Measurements from ENCODE around the gene CYP20A1.
"Not testable (repeated sequence)": the region's sequence is repeated elsewhere in the genome, so short reads cannot be mapped to it uniquely, and the experiment has no call there.

CYP20A1 gene

DNA sequence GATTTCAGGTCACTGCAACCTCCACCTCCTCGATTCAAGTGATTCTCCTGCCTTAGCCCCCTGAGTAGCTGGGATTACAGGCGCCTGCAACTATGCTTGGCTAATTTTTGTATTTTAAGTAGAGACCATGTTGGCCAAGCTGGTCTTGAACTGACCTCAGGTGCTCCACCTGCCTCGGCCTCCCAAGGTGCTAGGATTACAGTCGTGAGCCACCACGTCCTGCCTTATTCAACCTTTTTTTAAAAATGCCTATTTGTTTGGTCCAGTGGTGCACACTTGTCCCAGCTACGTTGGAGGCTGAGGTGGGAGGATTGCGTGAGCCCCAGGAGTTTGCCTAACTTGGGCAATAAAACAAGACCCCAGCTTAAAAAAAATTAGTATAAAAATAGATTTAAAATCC, 43.3 kb downstream of the CYP20A1 start:
- DNase-seq (ENCODE audit: low spot score), result no peak

DNA sequence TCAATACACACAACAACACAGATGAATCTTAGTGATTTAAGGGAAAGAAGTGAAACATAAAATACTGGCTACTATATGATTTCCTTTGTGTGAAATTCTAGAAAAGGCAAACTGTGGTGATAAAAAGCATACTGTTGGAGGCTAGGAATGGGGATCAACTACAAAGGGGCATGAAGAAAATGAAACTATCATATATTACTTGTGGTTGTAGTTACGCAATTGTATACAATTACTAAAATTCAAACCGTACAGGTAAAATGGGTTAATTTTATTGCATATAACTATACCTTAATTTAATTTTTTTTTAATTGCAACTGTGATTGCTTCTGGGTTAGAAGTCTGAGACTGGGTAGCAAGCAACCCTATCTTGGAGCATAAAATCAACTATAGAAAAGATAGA, 47.7 kb downstream of the CYP20A1 start:
- no peak for DNase-seq (ENCODE audit: low spot score)

DNA sequence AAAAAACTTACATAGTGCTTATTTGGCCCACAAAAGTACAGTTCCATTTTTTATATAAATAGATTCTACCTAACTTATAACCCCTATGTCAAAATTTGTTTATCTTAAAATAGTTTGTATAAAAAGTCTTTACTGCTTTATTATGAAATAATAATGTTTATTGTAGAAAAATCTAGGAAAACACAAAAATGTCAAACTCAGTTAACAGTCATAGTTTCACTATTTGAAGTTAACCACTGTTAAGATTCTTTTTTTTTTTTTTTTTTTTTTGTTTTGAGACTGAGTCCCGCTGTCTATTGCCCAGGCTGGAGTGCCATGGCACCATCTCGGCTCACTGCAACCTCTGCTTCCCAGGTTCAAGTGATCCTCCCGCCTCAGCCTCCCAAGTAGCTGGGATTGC, 62.8 kb downstream of the CYP20A1 start:
- no peak for DNase-seq (ENCODE audit: low spot score)

DNA sequence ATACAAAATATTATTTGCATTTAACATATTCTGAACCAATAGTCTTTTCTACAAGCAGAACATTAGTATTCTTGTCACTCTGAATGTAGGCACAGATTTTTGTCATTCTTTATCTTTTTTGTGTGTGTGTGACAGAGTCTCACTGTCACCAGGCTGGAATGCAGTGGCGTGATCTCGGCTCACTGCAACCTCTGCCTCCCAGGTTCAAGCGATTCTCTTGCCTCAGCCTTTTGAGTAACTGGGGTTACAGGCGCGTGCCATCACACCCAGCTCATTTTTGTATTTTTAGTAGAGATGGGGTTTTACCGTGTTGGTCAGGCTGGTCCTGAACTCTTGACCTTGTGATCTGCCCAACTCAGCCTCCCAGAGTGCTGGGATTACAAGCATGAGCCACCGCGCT, 63.8 kb downstream of the CYP20A1 start:
- DNase-seq (ENCODE audit: low spot score), result not testable (repeated sequence)

DNA sequence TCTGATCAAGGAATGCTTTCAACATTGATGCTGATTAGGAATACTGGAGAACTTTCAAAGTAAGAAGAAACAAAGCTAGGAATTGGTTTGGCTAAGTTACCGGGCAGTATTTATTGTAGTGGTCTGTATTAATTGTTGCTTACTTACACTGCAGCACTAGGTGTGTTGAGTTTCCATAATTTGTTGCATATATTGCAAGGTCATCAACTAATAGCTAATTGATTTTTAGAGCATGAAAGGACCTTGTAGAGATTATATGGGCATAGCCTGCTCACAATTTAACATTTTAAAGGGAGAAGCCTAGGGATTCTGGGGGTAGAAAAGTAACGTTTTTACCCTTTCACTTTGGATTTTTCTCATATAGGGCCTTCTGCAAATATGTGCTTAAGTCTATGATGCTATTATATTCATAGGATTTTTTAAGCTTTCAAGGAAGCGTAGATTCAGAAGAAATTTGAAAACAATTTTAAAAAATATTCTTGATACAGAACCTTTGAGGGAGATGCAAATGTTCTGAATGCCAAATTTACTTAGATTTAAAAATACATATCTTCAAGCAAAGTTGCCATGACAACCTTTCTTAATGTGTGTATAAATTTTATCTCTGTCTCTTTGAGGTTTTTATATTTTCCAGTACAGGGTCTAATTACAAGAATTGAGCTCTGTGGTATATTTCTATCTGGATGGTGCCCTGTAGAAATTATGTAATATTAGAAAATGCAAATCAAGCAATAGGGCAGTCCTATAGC, 72.0 kb downstream of the CYP20A1 start:
- DNase-seq (ENCODE audit: low spot score), result no peak

DNA sequence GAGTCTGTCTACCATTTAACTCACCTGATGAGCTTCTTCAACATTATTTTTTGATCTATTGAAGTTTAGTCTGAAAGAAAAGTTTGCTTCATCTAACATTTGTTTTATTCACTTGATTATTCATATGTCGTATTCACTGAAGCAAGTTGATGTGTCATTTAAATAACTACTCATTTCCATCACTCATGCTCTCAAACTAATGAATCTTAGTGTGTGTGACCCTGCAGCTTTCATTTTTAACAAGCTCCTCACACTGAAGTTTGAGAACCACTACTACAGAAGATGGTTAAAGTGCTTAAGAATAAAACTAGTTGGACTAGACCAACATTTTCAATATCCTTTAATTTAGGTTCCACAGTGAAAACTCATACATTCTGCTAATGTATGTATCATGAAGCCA, 87.5 kb downstream of the CYP20A1 start:
- peak; percentile 48 for DNase-seq (ENCODE audit: low spot score)

DNA sequence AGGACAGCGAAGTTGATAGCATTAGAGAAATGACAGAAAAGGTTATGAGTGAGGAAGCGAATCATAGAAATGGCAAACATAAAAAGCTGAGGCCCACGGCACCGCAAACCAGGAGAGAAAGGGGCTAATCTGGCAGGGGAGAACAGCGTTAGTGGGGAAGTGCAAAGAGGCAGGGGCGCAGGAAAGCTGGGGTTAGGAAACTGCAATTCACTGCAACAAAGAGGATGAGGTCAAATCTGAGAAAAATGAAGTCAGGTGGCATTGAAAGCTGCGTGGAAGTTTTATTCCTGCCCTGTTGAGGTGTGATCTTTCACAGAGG, 88.7 kb downstream of the CYP20A1 start:
- DNase-seq (ENCODE audit: low spot score), result no peak

DNA sequence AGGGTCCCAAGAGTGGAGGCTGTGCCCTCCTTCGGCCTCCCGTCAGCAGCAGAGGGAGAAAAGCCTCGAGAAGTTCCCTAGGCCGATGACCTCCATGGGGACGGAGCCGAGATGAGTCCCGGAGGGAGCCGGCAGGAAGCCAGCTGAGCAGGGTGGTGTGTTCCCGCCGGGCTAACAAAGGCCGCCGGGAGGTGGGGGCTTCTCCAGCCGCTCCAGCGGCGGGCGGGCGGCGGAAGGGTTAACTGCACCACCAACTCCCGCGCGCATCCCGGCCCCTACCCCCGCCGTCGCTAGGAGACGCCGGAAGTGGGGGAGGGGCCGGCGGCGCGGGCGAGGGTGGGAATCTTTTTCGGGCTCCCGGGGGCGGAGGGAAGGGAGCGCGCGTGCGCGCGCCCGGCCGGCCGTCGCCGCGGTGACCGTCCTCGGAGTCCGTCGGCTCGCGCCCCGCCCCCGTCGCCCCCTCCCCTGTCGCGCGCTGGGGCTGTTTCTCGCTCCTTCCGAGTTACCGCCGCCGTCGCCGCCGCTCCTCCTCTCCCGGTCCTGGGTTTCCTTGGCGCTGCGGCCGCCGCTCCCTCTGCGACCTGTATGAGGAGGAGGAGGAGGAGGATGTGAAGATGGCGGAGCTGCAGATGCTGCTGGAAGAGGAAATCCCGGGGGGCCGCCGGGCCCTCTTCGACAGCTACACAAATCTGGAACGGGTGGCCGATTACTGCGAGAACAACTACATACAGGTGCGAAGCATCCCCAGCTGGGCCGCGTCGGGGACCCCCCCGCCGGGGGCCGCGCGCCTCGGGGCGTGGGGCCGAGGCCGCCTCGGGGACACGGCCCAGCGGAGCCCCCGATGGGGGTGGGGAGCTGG, 89.3 kb downstream of the CYP20A1 start, which contains the start of gene ABI2:
ABI2 (plus strand) TSS at position 494 of the 859 bp plus-strand sequence; CDS start at position 615, 121 bp downstream.
- peak; percentile 73 for DNase-seq (ENCODE audit: low spot score)

DNA sequence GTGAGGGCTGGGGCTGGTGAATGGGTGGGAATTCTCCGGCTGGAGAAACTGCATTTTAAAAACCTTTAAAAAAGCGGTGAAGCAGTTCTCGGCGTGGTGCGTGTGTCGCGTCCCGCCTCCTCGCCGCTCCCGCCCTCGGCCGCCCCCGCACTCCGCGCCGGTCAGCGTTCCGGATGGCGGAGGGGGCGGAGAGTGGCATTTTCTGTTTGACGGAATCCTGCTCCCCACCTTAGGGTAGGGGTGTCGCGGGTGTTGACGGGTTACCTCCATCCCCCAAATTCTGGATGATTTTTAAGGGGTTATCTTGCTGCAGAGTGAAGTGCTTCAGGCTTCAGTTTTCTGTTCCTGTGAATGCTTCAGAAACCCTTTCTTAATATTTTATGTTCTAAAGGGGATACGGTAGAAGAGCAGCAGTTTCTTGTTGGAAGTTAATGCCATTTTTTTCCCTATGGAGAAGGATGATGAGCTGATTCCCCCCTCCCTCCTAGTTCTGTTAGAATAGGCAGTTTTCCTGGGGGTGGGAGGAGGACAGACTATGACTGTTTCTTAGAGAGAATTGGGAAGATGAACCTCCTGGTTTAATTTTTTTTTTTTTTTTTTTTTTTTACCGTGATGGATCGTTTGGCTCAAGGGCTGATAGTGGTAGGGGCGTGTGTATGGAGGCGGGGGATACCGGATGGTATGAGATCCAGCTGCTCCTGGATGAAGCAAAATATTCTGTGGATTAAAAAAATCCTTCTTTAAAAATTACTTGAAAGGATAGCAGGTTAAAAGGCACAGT, 90.1 kb downstream of the CYP20A1 start:
- DNase-seq (ENCODE audit: low spot score), result peak; percentile 41

DNA sequence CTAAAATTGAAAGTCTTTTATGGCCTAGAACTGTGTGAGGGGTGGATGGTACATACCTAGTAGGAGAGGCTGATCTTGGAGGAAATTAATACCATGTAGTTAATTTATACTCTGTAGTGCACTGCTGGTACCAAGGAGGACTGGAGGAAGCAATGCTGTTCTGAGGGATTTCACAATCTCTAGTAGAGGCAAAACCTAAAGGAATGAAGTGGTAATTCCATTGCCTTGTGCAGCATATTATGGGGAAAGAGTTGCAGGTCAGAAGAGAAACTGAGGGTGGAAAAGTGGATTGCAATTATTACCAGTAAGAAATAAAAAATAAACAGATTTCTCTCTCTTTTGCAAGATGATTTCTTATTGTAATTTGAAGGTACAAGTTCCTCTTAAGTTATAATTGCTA, 91.6 kb downstream of the CYP20A1 start:
- DNase-seq (ENCODE audit: low spot score), result no peak

DNA sequence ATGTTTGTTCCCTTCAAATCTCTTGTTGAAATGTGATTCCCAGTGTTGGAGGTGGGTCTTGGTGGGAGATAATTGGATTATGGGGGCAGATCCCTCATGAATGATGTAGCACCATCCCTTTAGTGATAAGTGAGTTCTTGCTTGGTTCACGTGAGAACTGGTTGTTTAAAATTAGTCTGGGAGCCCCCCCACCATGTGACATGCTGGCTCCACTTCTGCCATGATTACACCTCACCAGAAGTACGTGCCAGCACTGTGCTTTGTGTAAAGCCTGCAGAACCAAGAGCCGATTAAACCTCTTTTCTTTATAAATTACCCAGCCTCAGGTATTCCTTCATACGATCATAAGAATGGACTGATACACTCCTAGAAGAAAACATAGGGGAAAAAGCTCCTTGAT, 99.5 kb downstream of the CYP20A1 start:
- DNase-seq (ENCODE audit: low spot score), result no peak

DNA sequence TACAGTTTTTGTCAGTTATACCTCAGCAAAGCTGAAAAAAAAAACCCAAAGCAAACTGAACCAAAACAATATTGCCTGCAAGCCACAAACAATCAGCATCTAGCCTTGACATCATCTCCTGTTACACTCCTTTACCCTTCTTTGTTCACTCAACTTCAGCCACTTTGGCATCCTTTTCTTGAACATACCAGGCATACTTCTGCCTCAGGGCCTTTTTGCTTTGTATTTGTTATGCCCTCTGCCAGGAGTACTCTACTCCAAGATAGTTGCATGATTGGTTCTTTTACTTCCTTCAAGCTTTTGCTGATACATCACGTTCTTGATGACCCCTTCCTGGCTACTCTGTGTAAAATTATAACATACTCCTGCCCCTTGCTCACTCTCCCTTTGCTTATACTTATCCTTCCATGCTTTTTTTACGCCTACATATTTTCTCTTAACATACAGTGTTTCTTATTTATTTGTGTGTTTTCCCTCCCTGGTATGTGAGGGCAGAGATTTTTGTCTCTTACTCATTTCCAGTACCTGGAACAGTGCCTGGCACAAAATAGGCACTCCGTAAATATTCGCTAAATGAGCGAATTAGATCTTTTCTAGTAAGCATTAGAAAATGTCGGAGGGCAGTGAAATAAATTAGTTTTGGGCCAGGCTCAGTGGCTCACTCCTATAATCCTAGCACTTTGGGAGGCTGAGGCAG, 102.1 kb downstream of the CYP20A1 start:
- no peak for DNase-seq (ENCODE audit: low spot score)

DNA sequence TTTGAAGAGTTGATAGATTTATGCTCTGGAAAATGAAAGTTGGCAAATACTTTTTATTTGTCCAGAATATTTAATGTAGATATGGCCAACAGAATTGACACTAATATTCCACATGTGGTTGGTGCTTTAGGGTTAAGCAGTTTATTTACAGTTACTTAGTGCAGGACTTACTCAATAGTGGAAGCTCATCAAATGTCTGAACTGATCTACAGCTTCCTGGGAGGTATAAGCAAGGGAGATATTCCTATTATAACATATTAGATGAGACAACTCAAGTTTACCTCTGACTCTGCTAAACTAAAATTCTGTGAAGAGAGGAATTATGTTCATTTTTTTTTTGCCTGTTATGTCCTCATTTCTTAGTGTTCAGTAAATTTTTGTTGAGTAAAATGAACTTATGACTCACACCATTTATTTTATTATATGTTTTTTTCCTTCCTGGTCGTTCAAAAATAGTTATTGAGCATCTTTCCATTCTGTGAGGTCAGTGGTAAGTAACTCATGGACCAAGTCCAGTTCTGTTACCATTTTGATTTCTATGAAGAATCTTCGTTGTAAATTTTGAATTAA, 103.0 kb downstream of the CYP20A1 start:
- no peak for DNase-seq (ENCODE audit: low spot score)

DNA sequence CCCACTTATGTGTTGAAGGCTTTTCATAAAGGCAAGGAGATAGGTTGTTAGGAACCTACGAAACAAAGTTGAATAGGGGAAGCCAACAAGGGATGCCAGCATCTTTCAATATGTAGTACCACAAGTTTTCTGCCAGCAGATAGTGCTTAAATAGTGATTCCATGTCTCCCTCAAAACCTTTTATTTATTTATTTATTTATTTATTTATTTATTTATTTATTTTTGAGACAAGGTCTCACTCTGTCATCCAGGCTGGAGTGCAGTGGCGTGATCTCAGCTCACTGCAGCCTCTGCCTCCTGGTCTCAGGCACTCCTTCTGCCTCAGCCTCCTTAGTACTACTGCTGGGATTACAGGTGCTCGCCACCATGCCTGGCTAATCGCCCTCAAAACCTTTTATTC, 103.6 kb downstream of the CYP20A1 start:
- not testable (repeated sequence) for DNase-seq (ENCODE audit: low spot score)

DNA sequence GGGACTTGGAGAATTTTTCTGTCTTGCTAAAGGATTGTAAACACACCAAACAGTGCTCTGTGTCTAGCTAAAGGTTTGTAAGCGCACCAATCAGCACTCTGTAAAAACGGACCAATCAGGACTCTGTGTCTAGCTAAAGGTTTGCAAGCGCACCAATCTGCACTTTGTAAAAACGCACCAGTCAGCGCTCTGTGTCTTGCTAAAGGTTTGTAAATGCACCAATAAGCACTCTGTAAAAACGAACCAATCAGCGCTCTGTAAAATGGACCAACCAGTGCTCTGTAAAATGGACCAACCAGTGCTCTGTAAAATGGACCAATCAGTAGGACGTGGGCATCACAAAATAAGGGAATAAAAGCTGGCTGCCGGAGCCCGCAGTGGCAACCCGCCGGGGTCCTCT, 105.8 kb downstream of the CYP20A1 start:
- no peak for DNase-seq (ENCODE audit: low spot score)

DNA sequence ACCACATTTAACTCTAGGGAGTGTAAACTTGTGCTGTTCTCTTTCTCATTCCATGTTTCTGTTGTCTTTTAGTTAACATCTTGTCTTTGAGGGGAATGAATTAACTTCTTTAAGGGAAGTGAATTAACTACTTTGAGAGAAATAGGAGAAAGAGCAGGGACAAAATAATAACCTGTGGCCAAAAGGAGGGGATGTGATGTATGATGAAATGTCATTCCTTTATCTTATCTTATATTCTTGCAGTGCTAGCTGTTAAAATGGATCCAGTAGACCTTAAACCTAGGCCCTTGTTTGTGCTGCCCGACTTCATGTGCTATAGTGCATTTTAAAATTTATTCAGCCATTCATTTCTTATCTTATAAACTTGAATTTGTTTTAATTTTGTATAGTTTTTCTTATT, 107.8 kb downstream of the CYP20A1 start:
- no peak for DNase-seq (ENCODE audit: low spot score)

DNA sequence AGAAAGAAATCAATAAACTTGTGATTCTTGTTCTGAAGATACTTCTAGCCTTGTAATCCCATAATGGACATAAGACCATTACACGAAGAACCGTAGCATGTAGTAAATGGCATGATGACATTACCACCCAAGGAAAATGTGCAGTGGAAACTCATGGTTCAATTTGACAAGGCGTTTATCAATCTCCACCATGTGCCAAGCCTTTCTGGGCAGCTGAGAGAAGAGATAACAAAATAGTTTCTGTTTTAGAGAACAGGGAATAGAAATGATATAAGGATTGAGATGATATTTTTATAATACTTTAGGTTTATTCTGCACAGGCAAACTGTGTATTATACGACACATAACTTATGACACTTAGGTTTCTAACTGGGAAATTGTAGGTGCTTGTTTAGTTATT, 108.6 kb downstream of the CYP20A1 start:
- DNase-seq (ENCODE audit: low spot score), result no peak

DNA sequence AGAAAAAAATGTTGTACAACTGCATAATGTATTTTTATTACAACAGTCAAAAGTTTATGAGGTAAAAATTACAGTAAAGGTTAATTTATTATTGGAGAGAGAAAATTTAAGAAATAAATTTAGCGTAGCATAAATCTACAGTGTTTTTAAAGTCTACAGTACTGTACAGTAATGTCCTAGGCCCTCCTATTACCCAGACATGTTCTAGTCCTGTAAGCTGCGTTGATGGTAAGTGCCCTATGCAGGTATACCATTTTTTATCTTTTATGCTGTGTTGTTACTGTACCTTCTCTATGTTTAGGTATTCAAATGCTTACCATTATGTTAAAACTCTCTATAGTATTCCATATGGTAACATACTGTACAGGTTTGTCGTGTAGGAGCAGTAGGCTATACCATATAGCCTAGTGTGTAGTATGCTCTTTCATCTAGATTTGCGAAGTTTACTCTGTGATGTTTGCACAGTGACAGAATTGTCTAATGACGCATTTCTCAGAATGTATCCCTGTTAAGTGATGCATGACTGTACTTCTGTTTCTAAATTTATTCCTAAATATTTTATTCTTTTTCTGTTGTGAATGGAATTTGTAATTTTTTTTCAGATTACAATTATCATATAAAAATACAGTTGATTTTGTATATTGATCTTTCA, 113.9 kb downstream of the CYP20A1 start:
- no peak for DNase-seq (ENCODE audit: low spot score)

DNA sequence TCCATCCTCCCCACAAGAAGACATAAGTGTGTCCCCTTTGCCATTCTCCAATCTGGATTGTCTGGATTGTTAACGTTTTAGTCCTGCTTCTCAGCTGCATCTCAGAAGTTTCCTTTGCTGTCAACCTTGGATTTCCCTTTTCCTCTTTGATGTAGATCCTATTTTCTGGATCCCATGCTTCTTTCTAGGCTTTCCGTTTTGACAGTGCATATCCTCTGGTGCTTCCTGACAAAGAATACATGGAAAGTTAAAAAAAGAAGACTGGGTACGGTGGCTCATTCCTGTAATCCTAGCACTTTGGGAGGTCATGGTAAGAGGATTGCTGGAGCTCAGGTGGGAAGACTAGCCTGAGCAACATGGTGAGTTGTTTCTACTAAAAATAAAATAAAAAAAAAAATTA, 116.1 kb downstream of the CYP20A1 start:
- DNase-seq (ENCODE audit: low spot score), result no peak
